Spleen (tissue), 7 donors: ENCODE data around the gene RIC8B.

Experiments used
- CTCF ChIP-seq, 11 experiments: fragments of 200-600 bp in 7 of 11; fragments of 450-650 bp in 4 of 11; sonication (generic) in 4 of 11; IDR thresholded peaks in 8 of 11; conservative IDR thresholded peaks in 3 of 11; 1 replicate in 7 of 11; 2 replicates in 4 of 11; pipeline versions ENCODE4 v1.4.0 to v1.8.0; 2016 to 2021; ENCODE audit warnings: antibody characterized with exemption in 11 of 11, inconsistent platforms in 4 of 11, mild to moderate bottlenecking in 1 of 11
- POLR2A ChIP-seq, 3 donors: fragments of 450-650 bp; IDR thresholded peaks; one replicate each; pipeline ENCODE4 v1.5.1; 2017; ENCODE audit warnings: antibody characterized with exemption in 3 of 3, mild to moderate bottlenecking in 1 of 3
- donor health status: DM: no; HTN: no; CAD: no; lungs with moderate emphysema.
- donor health status: DM: no; HTN: no; CAD: no.
- donor health status: DM: no; HTN: no; CAD: no.

GRCh38 chr12:106910202-106910601 lies 135.7 kb downstream of the RIC8B start:
- TF ChIP-seq CTCF (IDR thresholded peaks at IDR 0.05 in 8 of 11, conservative IDR thresholded peaks at IDR 0.05 in 3 of 11) = no peak
- TF ChIP-seq POLR2A (IDR thresholded peaks at IDR 0.05) = no peak
